HUES64 (cell line): ENCODE results near the gene JMJD7.

Experiments
- H3K27ac ChIP-seq: 2 replicates; pipeline ENCODE4 v1.7.0; 2013; ENCODE audit warnings: low read depth, low read length, inconsistent platforms
- H3K27me3 ChIP-seq: 2 replicates; pipeline ENCODE4 v1.6.1; 2013; ENCODE audit warnings: mild to moderate bottlenecking, low read length; ENCODE audit not compliant: insufficient read depth
- H3K36me3 ChIP-seq: 2 replicates; pipeline ENCODE4 v1.6.1; 2013; ENCODE audit warnings: mild to moderate bottlenecking, low read length; ENCODE audit not compliant: insufficient read depth
- H3K4me1 ChIP-seq: 2 replicates; pipeline ENCODE4 v1.6.1; 2013; ENCODE audit warnings: mild to moderate bottlenecking, low read length, moderate library complexity; ENCODE audit not compliant: insufficient read depth
- H3K4me3 ChIP-seq: 2 replicates; pipeline ENCODE4 v1.5.1; 2013; ENCODE audit warnings: mild to moderate bottlenecking, low read length, moderate library complexity
- H3K9ac ChIP-seq: 2 replicates; pipeline ENCODE4 v1.6.1; 2013; ENCODE audit warnings: mild to moderate bottlenecking, low read depth, low read length
- H3K9me3 ChIP-seq: 2 replicates; pipeline ENCODE4 v1.6.1; 2013; ENCODE audit warnings: low read depth, low read length; ENCODE audit not compliant: insufficient read depth
- WGBS: fragments of 150-250, 120-280 bp; methylation state at CpG from one replicate; pipeline ENCODE4 v1.1.7; 2013; ENCODE audit warnings: missing lambda C conversion rate; 5-methylcytosine and 5-hydroxymethylcytosine counted together

The JMJD7 gene

DNA sequence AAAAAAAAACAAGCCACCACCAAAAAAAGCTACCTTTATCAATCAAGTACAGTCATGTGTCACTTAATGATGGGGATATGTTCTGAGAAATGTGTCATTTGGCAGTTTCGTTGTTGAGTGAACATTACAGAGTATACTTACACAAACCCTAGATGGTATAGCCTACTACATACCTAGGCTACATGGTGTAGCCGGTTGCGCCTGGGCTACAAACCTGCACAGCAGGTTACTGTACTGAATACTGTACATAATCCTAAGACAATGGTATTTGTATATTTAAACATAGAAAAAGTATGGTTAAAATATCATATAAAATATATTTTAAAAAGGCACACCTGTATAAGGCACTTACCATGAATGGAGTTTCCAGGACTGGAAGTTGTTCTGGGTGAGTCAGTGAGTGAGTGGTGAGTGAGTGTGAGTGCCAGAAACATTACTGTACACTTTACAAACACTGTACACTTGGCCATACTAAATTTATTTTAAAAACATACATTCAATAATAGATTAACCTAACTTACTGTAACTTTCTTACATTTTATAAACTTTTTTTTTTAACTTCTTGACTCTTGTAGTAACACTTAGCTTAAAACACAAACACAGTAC, 25.9 kb upstream of the JMJD7 start:
- no peaks in the 10 kb centered on the region for H3K36me3 ChIP-seq
- H3K27ac ChIP-seq: no peak overlapping the region
- H3K9ac ChIP-seq: no peak overlapping the region
- 95% methylated on average over 3 of the region's 3 CpGs for WGBS
- no peaks in the 10 kb centered on the region for H3K27me3 ChIP-seq
- H3K4me1 ChIP-seq: no peaks in the 10 kb centered on the region; the same call in 1 of the 2 replicates
- H3K9me3 ChIP-seq: no peaks in the 10 kb centered on the region
- H3K4me3 ChIP-seq: no peak overlapping the region

DNA sequence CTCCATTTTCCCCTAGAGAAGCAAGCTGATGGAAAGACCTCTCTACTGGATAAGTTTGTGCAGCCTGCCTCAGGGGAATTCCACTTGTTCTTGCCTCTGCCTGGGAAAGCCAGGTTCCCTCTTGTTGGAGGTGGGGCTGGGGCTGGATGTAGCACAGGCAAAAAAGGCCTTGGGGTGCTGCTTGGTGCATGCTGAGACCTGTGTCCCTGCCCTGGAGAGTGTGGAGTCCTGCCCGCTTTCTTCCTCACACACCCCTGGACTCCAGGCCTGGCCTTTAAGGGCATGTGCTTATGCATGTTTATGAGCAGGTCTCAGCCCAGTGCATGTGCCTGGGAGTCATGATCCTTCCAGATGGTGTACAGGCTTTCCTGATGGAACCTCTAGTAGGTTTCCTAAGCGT, 23.5 kb upstream of the JMJD7 start:
- 95% methylated on average over 2 of the region's 2 CpGs for WGBS
- H3K9ac ChIP-seq: no peak overlapping the region
- H3K36me3 ChIP-seq: no peaks in the 10 kb centered on the region
- no peak overlapping the region for H3K27ac ChIP-seq
- H3K4me3 ChIP-seq: no peak overlapping the region
- H3K4me1 ChIP-seq: no peaks in the 10 kb centered on the region
- no peaks in the 10 kb centered on the region for H3K27me3 ChIP-seq
- H3K9me3 ChIP-seq: no peaks in the 10 kb centered on the region

DNA sequence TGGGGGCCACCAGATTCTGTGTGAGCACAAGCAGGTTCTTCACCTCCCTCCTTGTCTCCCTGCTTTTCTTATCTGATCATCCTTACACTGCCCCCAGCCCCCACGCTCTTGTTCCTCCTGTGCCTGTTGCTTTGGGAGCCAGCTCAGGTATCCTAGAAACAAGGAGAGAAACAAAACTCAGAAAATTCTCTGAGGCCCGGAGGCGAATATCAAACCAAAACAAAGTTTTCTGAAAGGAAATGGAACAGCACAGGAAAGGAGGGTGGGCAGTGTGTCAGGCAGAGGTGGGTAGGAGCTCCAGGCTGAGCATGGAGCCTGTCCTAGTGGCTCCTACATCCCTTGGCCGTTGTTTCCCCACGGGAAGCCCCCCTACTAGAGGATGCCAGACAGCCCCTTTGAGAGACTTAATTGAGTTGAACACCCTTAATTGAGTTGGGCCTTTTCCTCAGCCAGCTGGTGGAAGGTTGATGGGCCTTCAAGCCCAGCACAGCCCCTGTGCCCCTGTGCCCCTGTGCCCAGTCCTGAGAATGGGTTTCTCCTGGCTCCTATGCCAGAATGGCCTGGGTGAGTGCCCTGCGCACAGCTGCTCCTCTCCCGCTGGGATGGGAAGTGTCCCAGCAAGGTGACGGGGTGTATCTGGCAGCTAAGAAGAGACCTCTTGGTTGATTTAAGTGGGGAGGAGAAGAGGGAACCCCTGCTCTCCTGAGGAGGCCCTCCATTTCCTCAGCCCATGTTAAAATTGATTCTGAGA, 22.8 kb upstream of the JMJD7 start:
- H3K27me3 ChIP-seq: no peaks in the 10 kb centered on the region
- H3K4me1 ChIP-seq: no peaks in the 10 kb centered on the region
- H3K9ac ChIP-seq: no peak overlapping the region
- no peaks in the 10 kb centered on the region for H3K9me3 ChIP-seq
- no peaks in the 10 kb centered on the region for H3K36me3 ChIP-seq
- H3K4me3 ChIP-seq: no peak overlapping the region
- no peak overlapping the region for H3K27ac ChIP-seq
- 93% methylated on average over 8 of the region's 8 CpGs for WGBS

- Histone ChIP-seq H3K9ac (no peak overlapping the region), H3K36me3 (no peaks in the 10 kb centered on the region), H3K27ac (no peak overlapping the region), H3K27me3 (no peaks in the 10 kb centered on the region), H3K4me1 (no peaks in the 10 kb centered on the region), H3K9me3 (no peaks in the 10 kb centered on the region), H3K4me3 (no peak overlapping the region)
- WGBS: 96% methylated on average over 3 of the region's 3 CpGs
Observed at GRCh38 chr15:41805711-41806110, 22.2 kb upstream of the JMJD7 start.

DNA sequence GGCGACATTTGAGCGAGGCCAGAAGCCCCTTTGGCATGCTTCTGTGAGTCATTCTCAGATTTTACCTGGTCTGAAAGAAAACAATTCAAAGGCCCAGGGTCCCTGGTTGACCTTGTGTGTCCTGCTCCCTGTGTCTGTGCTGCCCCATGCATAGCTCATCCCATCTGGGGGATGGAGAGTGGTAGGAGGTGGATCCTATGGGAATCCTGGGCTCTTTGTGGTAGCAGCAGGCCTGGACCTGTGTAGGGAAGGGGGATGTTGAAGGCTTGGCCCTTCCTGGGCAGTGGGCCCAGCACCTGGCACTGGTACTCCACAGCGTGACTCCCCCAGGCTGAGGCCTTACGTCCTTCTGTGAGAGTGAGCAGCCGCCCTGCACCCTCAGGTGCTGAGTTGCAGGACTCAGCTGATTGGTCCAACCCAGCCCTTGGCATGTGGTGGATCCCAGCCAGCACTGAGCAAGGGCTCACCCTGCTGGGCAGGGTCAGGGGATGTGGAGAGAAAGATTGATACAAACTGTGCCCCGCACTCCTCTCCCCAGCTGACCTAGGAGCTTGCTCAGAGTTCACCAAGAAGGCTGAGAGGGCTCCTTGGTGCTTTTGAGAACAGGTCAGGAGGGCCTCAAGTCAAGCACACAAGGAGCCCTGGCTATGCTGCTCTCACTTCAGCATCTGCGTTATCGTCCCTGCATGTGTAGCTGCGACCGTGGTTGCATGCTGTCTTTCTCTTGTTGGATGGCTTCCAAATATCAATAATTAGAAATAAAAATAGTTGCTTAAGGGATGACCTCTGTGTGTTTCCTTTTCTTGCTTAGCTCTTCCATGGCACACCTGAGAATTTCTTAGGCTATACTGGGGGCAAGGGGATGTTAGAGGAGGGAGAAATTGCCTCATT, 21.4 kb upstream of the JMJD7 start:
- no peaks in the 10 kb centered on the region for H3K36me3 ChIP-seq
- H3K27ac ChIP-seq: no peak overlapping the region
- H3K9ac ChIP-seq: no peak overlapping the region
- WGBS: 92% methylated on average over 10 of the region's 10 CpGs
- H3K9me3 ChIP-seq: no peaks in the 10 kb centered on the region
- no peaks in the 10 kb centered on the region for H3K27me3 ChIP-seq
- no peaks in the 10 kb centered on the region for H3K4me1 ChIP-seq
- no peak overlapping the region for H3K4me3 ChIP-seq

DNA sequence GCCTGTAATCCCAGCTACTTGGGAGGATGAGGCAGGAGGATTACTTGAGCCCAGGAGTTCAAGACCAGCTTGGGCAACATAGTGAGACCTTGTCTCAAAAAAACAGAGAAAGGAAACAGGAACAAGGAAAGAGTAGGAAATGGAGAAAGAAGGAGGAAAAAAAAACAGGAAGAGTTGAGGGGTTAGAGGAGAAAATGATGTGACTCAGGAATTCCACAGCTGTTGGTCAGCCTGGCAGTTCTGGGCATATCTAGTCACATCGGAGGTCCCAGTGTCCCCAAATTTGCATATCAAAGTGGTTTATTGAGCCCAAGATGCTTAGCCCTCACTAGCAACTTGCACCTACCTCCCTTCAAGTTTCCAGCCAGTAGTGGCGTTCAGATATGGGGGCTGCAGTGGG, 18.8 kb upstream of the JMJD7 start:
- Histone ChIP-seq H3K27me3 (no peaks in the 10 kb centered on the region), H3K36me3 (no peaks in the 10 kb centered on the region; the same call in 1 of the 2 replicates), H3K9ac (no peak overlapping the region), H3K4me1 (no peaks in the 10 kb centered on the region), H3K4me3 (no peak overlapping the region), H3K9me3 (no peaks in the 10 kb centered on the region), H3K27ac (no peak overlapping the region)
- 59% methylated on average over 1 of the region's 2 CpGs for WGBS

DNA sequence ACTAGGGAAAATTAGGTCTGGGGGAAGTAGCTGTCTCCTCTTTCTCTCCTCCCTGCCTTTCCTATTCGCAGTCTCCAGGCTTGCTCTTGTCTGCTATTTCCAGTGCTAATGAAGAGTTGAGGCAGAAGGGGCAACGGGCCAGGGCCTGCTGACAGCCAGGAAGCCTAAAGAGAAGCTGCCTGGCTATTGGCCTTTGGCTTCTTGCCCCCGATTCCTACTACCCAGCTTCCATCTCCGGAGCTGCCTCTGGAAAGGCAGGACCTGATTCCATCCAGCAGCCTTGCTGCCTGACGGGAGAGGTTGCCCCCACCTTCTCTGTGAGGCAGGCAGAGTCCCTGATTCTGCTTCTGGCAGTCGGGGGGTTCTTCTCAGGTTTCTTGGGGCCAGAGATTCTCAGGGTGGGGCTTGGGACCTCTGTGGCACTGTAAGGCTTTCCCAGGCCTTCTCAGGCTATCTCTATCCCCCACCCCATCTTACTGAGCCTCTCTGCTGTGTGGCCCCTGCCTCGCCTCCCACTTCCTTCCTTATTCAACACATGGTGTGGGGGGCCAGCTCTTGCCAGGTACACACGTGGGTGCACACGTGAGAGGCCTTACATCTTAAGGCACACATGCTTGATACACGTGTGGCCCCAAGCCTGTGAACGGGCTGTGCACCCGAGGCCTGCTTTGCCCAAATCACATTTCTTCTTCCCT, 18.2 kb upstream of the JMJD7 start:
- Histone ChIP-seq H3K27ac (no peak overlapping the region), H3K4me1 (no peaks in the 10 kb centered on the region), H3K27me3 (no peaks in the 10 kb centered on the region), H3K9me3 (no peaks in the 10 kb centered on the region), H3K9ac (no peak overlapping the region), H3K36me3 (no peaks in the 10 kb centered on the region; the same call in 1 of the 2 replicates), H3K4me3 (no peak overlapping the region)
- 89% methylated on average over 12 of the region's 12 CpGs for WGBS

GRCh38 chr15:41810651-41811431, 17.1 kb upstream of the JMJD7 start:
- no peaks in the 10 kb centered on the region for H3K4me1 ChIP-seq
- H3K9ac ChIP-seq: no peak overlapping the region
- no peak overlapping the region for H3K4me3 ChIP-seq
- peaks cover 2% of the 10 kb centered on the region; the same call in 1 of the 2 replicates for H3K36me3 ChIP-seq
- no peaks in the 10 kb centered on the region for H3K27me3 ChIP-seq
- 89% methylated on average over 4 of the region's 5 CpGs for WGBS
- no peak overlapping the region for H3K27ac ChIP-seq
- no peaks in the 10 kb centered on the region for H3K9me3 ChIP-seq

GRCh38 chr15:41811432-41812195, 16.3 kb upstream of the JMJD7 start:
- H3K4me3 ChIP-seq: no peak overlapping the region
- no peak overlapping the region for H3K27ac ChIP-seq
- H3K9me3 ChIP-seq: no peaks in the 10 kb centered on the region
- 63% methylated on average over 18 of the region's 18 CpGs for WGBS
- H3K4me1 ChIP-seq: no peaks in the 10 kb centered on the region
- no peaks in the 10 kb centered on the region for H3K27me3 ChIP-seq
- no peak overlapping the region for H3K9ac ChIP-seq
- peaks cover 6% of the 10 kb centered on the region; the same call in 1 of the 2 replicates for H3K36me3 ChIP-seq
